WTC11 (cell line): ENCODE results near the gene MRGPRF. TPM values are rescaled to one million over a fixed set of nuclear protein-coding genes. Genes with fewer than 3 reads are reported as not detected.

Experiments used
- ATAC-seq: fragments of 200-7000 bp; cut with Tn5 transposase; 2 replicates; pipeline ENCODE4 v1.10.0; 2021; ENCODE audit warnings: mild to moderate bottlenecking, moderate library complexity
- CTCF ChIA-PET: fragments of 300-600 bp; sonication (Branson Sonifier 250); formaldehyde crosslinking; loops from one replicate; lab custom pipeline; 2021; ENCODE audit warnings: antibody characterized with exemption; lab: Charles Lee
- POLR2A ChIA-PET: fragments of 350-600 bp; sonication (Branson Sonifier 250); formaldehyde crosslinking; loops from one replicate; lab custom pipeline; 2021; ENCODE audit warnings: antibody characterized with exemption; lab: Charles Lee
- DNase-seq: peaks from one replicate; pipeline ENCODE4 v3.0.0; 2021; ENCODE audit warnings: low spot score
- H3K27ac Mint-ChIP-seq: 2 replicates; pipeline ENCODE4 v1.8.0; 2021; ENCODE audit warnings: mixed read lengths
- H3K27me3 Mint-ChIP-seq: 2 replicates; pipeline ENCODE4 v1.8.0; 2021; ENCODE audit warnings: low read depth, mild to moderate bottlenecking, moderate library complexity, mixed read lengths
- H3K36me3 Mint-ChIP-seq: 2 replicates; pipeline ENCODE4 v1.8.0; 2021; ENCODE audit warnings: mixed read lengths
- H3K4me1 Mint-ChIP-seq: 2 replicates; pipeline ENCODE4 v1.8.0; 2022; ENCODE audit warnings: mixed read lengths
- H3K4me3 Mint-ChIP-seq: 2 replicates; pipeline ENCODE4 v1.8.0; 2021; ENCODE audit warnings: mild to moderate bottlenecking, moderate library complexity, mixed read lengths
- H3K9me3 Mint-ChIP-seq: 2 replicates; pipeline ENCODE4 v1.8.0; 2021; ENCODE audit warnings: mixed read lengths
- AFF4 ChIP-seq: sonication (generic); formaldehyde crosslinking; IDR thresholded peaks from 2 replicates; pipeline ENCODE4 v1.8.1; 2023; ENCODE audit warnings: mild to moderate bottlenecking, missing genetic modification reagents, borderline replicate concordance
- ATF6 ChIP-seq: sonication (generic); formaldehyde crosslinking; IDR thresholded peaks from 2 replicates; pipeline ENCODE4 v1.8.1; 2023; ENCODE audit warnings: mild to moderate bottlenecking, missing genetic modification reagents
- CTCF ChIP-seq: fragments of 200-600 bp; IDR thresholded peaks from 2 replicates; pipeline ENCODE4 v1.8.0; 2022; ENCODE audit warnings: antibody characterized with exemption
- ELF4 ChIP-seq: sonication (generic); formaldehyde crosslinking; IDR thresholded peaks from 2 replicates; pipeline ENCODE4 v1.8.1; 2022; ENCODE audit warnings: low read depth, mild to moderate bottlenecking, moderate library complexity, missing genetic modification reagents
- FOXP1 ChIP-seq: sonication (generic); formaldehyde crosslinking; IDR thresholded peaks from 2 replicates; pipeline ENCODE4 v1.8.0; 2022; ENCODE audit warnings: missing genetic modification reagents, mild to moderate bottlenecking, moderate library complexity, borderline replicate concordance
- GABPB1 ChIP-seq: sonication (generic); formaldehyde crosslinking; IDR thresholded peaks from 2 replicates; pipeline ENCODE4 v1.8.1; 2023; ENCODE audit warnings: mild to moderate bottlenecking, missing genetic modification reagents
- JAZF1 ChIP-seq: fragments of 250-450 bp; sonication (Bioruptor Pico); IDR thresholded peaks from 2 replicates; pipeline ENCODE4 v1.9.0; 2021; ENCODE audit warnings: moderate library complexity, mild to moderate bottlenecking, inconsistent platforms
- MAX ChIP-seq: sonication (generic); formaldehyde crosslinking; IDR thresholded peaks from 2 replicates; pipeline ENCODE4 v1.8.0; 2022; ENCODE audit warnings: mild to moderate bottlenecking, missing genetic modification reagents
- NFYB ChIP-seq: sonication (generic); formaldehyde crosslinking; conservative IDR thresholded peaks from 2 replicates; pipeline ENCODE4 v1.8.0; 2022; ENCODE audit warnings: low read depth, missing genetic modification reagents
- PREB ChIP-seq: sonication (generic); formaldehyde crosslinking; IDR thresholded peaks from 2 replicates; pipeline ENCODE4 v1.8.1; 2022; ENCODE audit warnings: mild to moderate bottlenecking, missing genetic modification reagents, moderate library complexity, borderline replicate concordance
- RELA ChIP-seq: sonication (generic); formaldehyde crosslinking; IDR thresholded peaks from 2 replicates; pipeline ENCODE4 v1.8.1; 2022; ENCODE audit warnings: missing genetic modification reagents, mild to moderate bottlenecking, borderline replicate concordance
- ZMAT4 ChIP-seq: fragments of 250-450 bp; sonication (Bioruptor Pico); IDR thresholded peaks from 2 replicates; pipeline ENCODE4 v1.9.0; 2021; ENCODE audit warnings: mild to moderate bottlenecking
- ZNF263 ChIP-seq: sonication (generic); formaldehyde crosslinking; IDR thresholded peaks from 2 replicates; pipeline ENCODE4 v1.8.1; 2022; ENCODE audit warnings: low read depth, mild to moderate bottlenecking, moderate library complexity, missing genetic modification reagents
- ZNF396 ChIP-seq: fragments of 250-450 bp; sonication (Bioruptor Pico); IDR thresholded peaks from 2 replicates; pipeline ENCODE4 v1.8.0; 2021; ENCODE audit warnings: mild to moderate bottlenecking, moderate library complexity, borderline replicate concordance
- ZNF425 ChIP-seq: fragments of 250-450 bp; sonication (Bioruptor Pico); conservative IDR thresholded peaks from 2 replicates; pipeline ENCODE4 v1.9.0; 2021; ENCODE audit warnings: mild to moderate bottlenecking
- total RNA-seq: library from RNA; stranded (reverse); gene quantifications from 3 replicates; pipeline ENCODE4 v1.2.3, GENCODE V29; 2021

Gene MRGPRF
- total RNA-seq, 1 experiment from 2014 or later = 3.8 TPM

GRCh38 chr11:69006816-69007215 lies 6.2 kb downstream of the MRGPRF start (continued):
- TF ChIP-seq ATF6 (no peak), NFYB (no peak)

- TF ChIP-seq CTCF = no peak
- ChIA-PET POLR2A (no interaction called here), CTCF (no interaction called here)
- no peaks in the 10 kb centered on the region for H3K9me3 Mint-ChIP-seq
- ATAC-seq (no peak), DNase-seq (no peak)
- no peaks in the 10 kb centered on the region for H3K36me3 Mint-ChIP-seq
- no peaks in the 10 kb centered on the region for H3K27me3 Mint-ChIP-seq
- H3K4me1 Mint-ChIP-seq = peaks cover 14% of the 10 kb centered on the region
- H3K4me3 Mint-ChIP-seq = no peak overlapping the region
- no peak overlapping the region; the same call in 1 of the 2 replicates for H3K27ac Mint-ChIP-seq
These were observed 7.2 kb downstream of the MRGPRF start for GRCh38 chr11:69005631-69006368.

GRCh38 chr11:69005183-69005630 lies 7.8 kb downstream of the MRGPRF start:
- H3K4me1 Mint-ChIP-seq = peaks cover 12% of the 10 kb centered on the region
- no peaks in the 10 kb centered on the region for H3K9me3 Mint-ChIP-seq
- H3K27ac Mint-ChIP-seq = no peak overlapping the region; the same call in 1 of the 2 replicates
- CTCF ChIA-PET = no interaction called here
- no peak overlapping the region for H3K4me3 Mint-ChIP-seq
- TF ChIP-seq PREB (no peak), ELF4 (CRISPR knock-in tag) (no peak), ZNF396 (CRISPR knock-in tag) (no peak), ZNF263 (no peak), ZMAT4 (CRISPR knock-in tag) (no peak)
- no peaks in the 10 kb centered on the region for H3K27me3 Mint-ChIP-seq
- ATAC-seq = no peak
- DNase-seq = peak; percentile 8
- POLR2A ChIA-PET = no interaction called here
- H3K36me3 Mint-ChIP-seq = no peaks in the 10 kb centered on the region

- H3K27ac Mint-ChIP-seq = no peak overlapping the region
- DNase-seq = no peak
- H3K9me3 Mint-ChIP-seq = no peaks in the 10 kb centered on the region
- CTCF ChIA-PET = interaction anchor here (0.9 kb wide), 1 partner anchor 40 kb away, joined by 3 read pairs; no protein-coding TSS in a partner anchor
- H3K4me1 Mint-ChIP-seq = peaks cover 12% of the 10 kb centered on the region
- H3K36me3 Mint-ChIP-seq = no peaks in the 10 kb centered on the region
- H3K27me3 Mint-ChIP-seq = no peaks in the 10 kb centered on the region
- ATAC-seq = no peak
- H3K4me3 Mint-ChIP-seq = no peak overlapping the region
- POLR2A ChIA-PET = no interaction called here
- TF ChIP-seq ZNF396 (CRISPR knock-in tag) (no peak), RELA (CRISPR knock-in tag) (no peak), ELF4 (CRISPR knock-in tag) (no peak), FOXP1 (CRISPR knock-in tag) (no peak), ZNF425 (CRISPR knock-in tag) (no peak), JAZF1 (CRISPR knock-in tag) (no peak), GABPB1 (no peak), MAX (CRISPR knock-in tag) (no peak), AFF4 (no peak)
These were observed 8.4 kb downstream of the MRGPRF start for GRCh38 chr11:69004411-69005182.
